OCI-LY3 (cell line): ENCODE data around the gene SMAD3.

ENCODE experiments used
- H2AFZ ChIP-seq: fragments of 200-600, 300-600 bp; shearing (Covaris generic); 2 replicates; pipeline ENCODE4 v1.6.0; 2014; ENCODE audit warnings: antibody characterized with exemption, low read depth, low read length
- H3K27ac ChIP-seq: fragments of 200-600, 300-600 bp; sonication (generic); 2 replicates; pipeline ENCODE4 v1.5.1; 2014; ENCODE audit warnings: mild to moderate bottlenecking, low read length, moderate library complexity, mixed read lengths
- H3K27me3 ChIP-seq: fragments of 200-600, 300-600 bp; sonication (generic); 2 replicates; pipeline ENCODE4 v1.6.1; 2014; ENCODE audit warnings: low read depth, low read length, mixed read lengths
- H3K36me3 ChIP-seq: fragments of 200-600, 300-600 bp; sonication (generic); replicated peaks from 2 replicates; pipeline ENCODE3; 2014; ENCODE audit warnings: low read depth, low read length, mixed read lengths
- H3K4me1 ChIP-seq: fragments of 300-600, 200-600 bp; sonication (generic); 2 replicates; pipeline ENCODE4 v1.6.1; 2014; ENCODE audit warnings: low read length, mixed read lengths
- H3K4me2 ChIP-seq: fragments of 200-600, 300-600 bp; sonication (generic); 2 replicates; pipeline ENCODE4 v1.6.1; 2014; ENCODE audit warnings: low read length, mixed read lengths
- H3K4me3 ChIP-seq: fragments of 300-600, 200-600 bp; sonication (generic); 2 replicates; pipeline ENCODE4 v1.5.1; 2014; ENCODE audit warnings: antibody characterized with exemption, mild to moderate bottlenecking, low read length, moderate library complexity
- H3K79me2 ChIP-seq: fragments of 300-600, 200-600 bp; shearing (Covaris generic); 2 replicates; pipeline ENCODE4 v1.6.1; 2014; ENCODE audit warnings: mild to moderate bottlenecking, low read length, mixed read lengths
- H3K9ac ChIP-seq: fragments of 300-600, 200-600 bp; shearing (Covaris generic); 2 replicates; pipeline ENCODE4 v1.6.0; 2014; ENCODE audit warnings: mild to moderate bottlenecking, low read length, moderate library complexity
- H3K9me3 ChIP-seq: fragments of 200-600, 300-600 bp; shearing (Covaris generic); 2 replicates; pipeline ENCODE4 v1.6.1; 2014; ENCODE audit warnings: low read length, mixed read lengths; ENCODE audit not compliant: insufficient read depth
- H4K20me1 ChIP-seq: fragments of 200-600, 300-600 bp; sonication (generic); 2 replicates; pipeline ENCODE4 v1.6.1; 2016; ENCODE audit warnings: low read length, mixed read lengths; ENCODE audit not compliant: insufficient read depth
- CTCF ChIP-seq: fragments of 200-600, 300-600 bp; sonication (generic); IDR thresholded peaks from 2 replicates; pipeline ENCODE4 v1.5.1; 2014; ENCODE audit warnings: antibody characterized with exemption, low read length, low read depth
- EZH2phosphoT487 ChIP-seq: fragments of 200-600 bp; shearing (Covaris generic); IDR thresholded peaks from 2 replicates; pipeline ENCODE4 v1.6.1; 2018; ENCODE audit warnings: antibody characterized with exemption, mixed run types, low read depth

SMAD3 gene

GRCh38 chr15:67167091-67167490 lies 101.7 kb downstream of the SMAD3 start:
- no peaks in the 10 kb centered on the region for H3K27me3 ChIP-seq
- H3K9me3 ChIP-seq, result no peaks in the 10 kb centered on the region
- peaks cover 3% of the 10 kb centered on the region for H3K36me3 ChIP-seq
- no peak overlapping the region for H3K9ac ChIP-seq
- no peak overlapping the region for H3K27ac ChIP-seq
- H3K4me3 ChIP-seq, result no peak overlapping the region
- no peak overlapping the region for H2AFZ ChIP-seq
- no peaks in the 10 kb centered on the region for H4K20me1 ChIP-seq
- H3K4me2 ChIP-seq, result no peak overlapping the region
- TF ChIP-seq CTCF, result no peak
- H3K79me2 ChIP-seq, result no peaks in the 10 kb centered on the region
- no peaks in the 10 kb centered on the region for H3K4me1 ChIP-seq

DNA sequence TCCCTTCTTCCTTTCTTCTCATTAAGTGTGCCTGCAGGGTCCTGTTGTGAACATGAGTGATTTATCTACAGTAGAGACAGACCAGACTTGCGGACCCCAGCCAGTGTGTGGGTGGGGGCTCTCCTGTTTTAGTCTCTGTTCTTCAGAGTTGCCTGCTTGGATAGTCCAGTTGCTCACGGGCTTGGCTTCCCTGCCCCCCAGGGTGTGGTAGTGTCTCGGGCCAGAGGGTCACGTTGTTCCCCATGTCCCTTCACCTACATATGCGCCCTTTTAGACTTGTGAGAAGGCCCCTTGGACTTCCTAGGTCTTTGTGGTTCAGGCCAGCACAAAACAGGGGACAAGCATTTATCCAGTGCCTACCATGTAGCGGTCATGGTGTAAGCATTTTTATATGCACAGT lies 103.3 kb downstream of the SMAD3 start:
- Histone ChIP-seq H4K20me1 (no peaks in the 10 kb centered on the region), H3K9me3 (no peaks in the 10 kb centered on the region), H3K79me2 (no peaks in the 10 kb centered on the region), H3K27ac (no peak overlapping the region), H3K27me3 (no peaks in the 10 kb centered on the region), H3K9ac (no peak overlapping the region), H3K36me3 (peaks cover 3% of the 10 kb centered on the region), H3K4me2 (no peak overlapping the region), H2AFZ (no peak overlapping the region), H3K4me3 (no peak overlapping the region), H3K4me1 (peaks cover under 1% of the 10 kb centered on the region; the same call in 1 of the 2 replicates)
- TF ChIP-seq EZH2phosphoT487 (no peak), CTCF (no peak)

GRCh38 chr15:67170143-67170925 lies 104.9 kb downstream of the SMAD3 start:
- Histone ChIP-seq H3K4me1 (peaks cover 17% of the 10 kb centered on the region), H4K20me1 (no peaks in the 10 kb centered on the region), H3K79me2 (no peaks in the 10 kb centered on the region), H2AFZ (no peak overlapping the region), H3K27me3 (no peaks in the 10 kb centered on the region), H3K9me3 (no peaks in the 10 kb centered on the region), H3K36me3 (peaks cover 3% of the 10 kb centered on the region), H3K27ac (no peak overlapping the region), H3K9ac (no peak overlapping the region), H3K4me2 (no peak overlapping the region), H3K4me3 (no peak overlapping the region)
- no peak for TF ChIP-seq CTCF
- TF ChIP-seq EZH2phosphoT487, result no peak

DNA sequence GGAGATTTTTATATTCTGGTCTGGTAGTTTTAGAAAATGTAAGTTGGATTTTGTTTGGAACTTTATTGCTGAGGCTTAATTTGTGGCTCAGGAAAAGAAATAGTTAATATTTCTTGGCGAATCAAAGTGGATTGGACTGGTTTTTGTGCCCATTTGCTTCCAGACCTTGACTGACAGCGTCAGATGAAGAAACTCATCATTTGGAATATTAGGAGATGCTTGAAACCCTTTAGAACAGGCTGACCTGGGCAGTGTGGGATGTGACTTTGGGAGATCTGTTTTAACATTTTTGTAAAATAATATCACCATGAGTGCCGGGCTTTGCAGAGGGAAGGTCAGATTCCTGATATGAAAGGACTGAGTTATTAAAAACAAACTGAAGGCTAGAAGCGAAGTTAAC lies 106.1 kb downstream of the SMAD3 start:
- Histone ChIP-seq H3K9me3 (no peaks in the 10 kb centered on the region), H3K4me2 (no peak overlapping the region), H4K20me1 (no peaks in the 10 kb centered on the region; the same call in 1 of the 2 replicates), H3K27me3 (no peaks in the 10 kb centered on the region), H3K9ac (no peak overlapping the region), H3K4me1 (peaks cover 28% of the 10 kb centered on the region), H3K36me3 (peaks cover 3% of the 10 kb centered on the region), H2AFZ (no peak overlapping the region), H3K4me3 (no peak overlapping the region), H3K27ac (no peak overlapping the region), H3K79me2 (no peaks in the 10 kb centered on the region)
- TF ChIP-seq EZH2phosphoT487, result no peak
- no peak for TF ChIP-seq CTCF
